ENCODE results near the gene MGAT3.

- TF ChIP-seq CTCF (IDR thresholded peaks at IDR 0.05; ENCODE audit: borderline replicate concordance, extremely low read depth, low read length, poor library complexity, severe bottlenecking) (no peak), EZH2 (IDR thresholded peaks at IDR 0.05; ENCODE audit: borderline replicate concordance, low read depth, low read length, severe bottlenecking) (no peak)
Measured at GRCh38 chr22:39535357-39535725, 78.5 kb downstream of the MGAT3 start.

Data from DND-41 (cell line).